ENCODE data around the gene ARFGAP1.

The ARFGAP1 gene

GRCh38 chr20:63226042-63226943 lies 46.3 kb upstream of the ARFGAP1 start:
- DNase-seq: no peak
- H3K27me3 ChIP-seq (replicated peaks in 2 of 5; ENCODE audit: control insufficient read depth in 4 of 5, insufficient read depth in 5 of 5, low read length in 4 of 5): peaks cover 2 to 29% (median 19%) of the 10 kb centered on the region in 5 experiments
- POLR2A ChIA-PET: no interaction called here

GRCh38 chr20:63227260-63227659 lies 45.4 kb upstream of the ARFGAP1 start:
- Histone ChIP-seq H3K4me1 (ENCODE audit: control extremely low read depth in 1 of 4, control insufficient read depth in 4 of 4, insufficient read depth in 4 of 4, low read length in 3 of 4) (peaks cover 0 to 11% (median 4%) of the 10 kb centered on the region in 4 experiments), H3K4me3 (ENCODE audit: control insufficient read depth in 1 of 7, extremely low read depth in 1 of 7, insufficient read depth in 4 of 7, low read depth in 2 of 7, low read length in 6 of 7) (no peak overlapping the region), H3K36me3 (ENCODE audit: control insufficient read depth in 4 of 4, insufficient read depth in 4 of 4, low read length in 3 of 4) (no peaks in the 10 kb centered on the region), H3K9me3 (ENCODE audit: control extremely low read depth in 1 of 5, control insufficient read depth in 4 of 5, insufficient read depth in 2 of 5, low read depth in 1 of 5, low read length in 4 of 5) (no peaks in the 10 kb centered on the region), H3K27ac (ENCODE audit: insufficient read depth in 1 of 2, low read depth in 1 of 2, low read length in 2 of 2, poor library complexity in 1 of 2, severe bottlenecking in 2 of 2) (no peak overlapping the region), H3K27me3 (replicated peaks in 2 of 5; ENCODE audit: control insufficient read depth in 4 of 5, insufficient read depth in 5 of 5, low read length in 4 of 5) (peaks cover 2 to 39% (median 23%) of the 10 kb centered on the region in 5 experiments)
- ChIA-PET CTCF (interaction anchor here (1.2 kb wide), 1 partner anchor 13 kb away, joined by 3 read pairs; no protein-coding TSS in a partner anchor), POLR2A (no interaction called here)
- DNase-seq: no peak
- 97% methylated on average over 4 of the region's 5 CpGs for WGBS (ENCODE audit: insufficient coverage)

More at GRCh38 chr20:63226042-63226943, 46.3 kb upstream of the ARFGAP1 start:
- WGBS (ENCODE audit: insufficient coverage): 90% methylated on average over 16 of the region's 19 CpGs
- Histone ChIP-seq H3K9me3 (ENCODE audit: control extremely low read depth in 1 of 5, control insufficient read depth in 4 of 5, insufficient read depth in 2 of 5, low read depth in 1 of 5, low read length in 4 of 5) (no peaks in the 10 kb centered on the region), H3K36me3 (ENCODE audit: control insufficient read depth in 4 of 4, insufficient read depth in 4 of 4, low read length in 3 of 4) (no peaks in the 10 kb centered on the region), H3K4me1 (ENCODE audit: control extremely low read depth in 1 of 4, control insufficient read depth in 4 of 4, insufficient read depth in 4 of 4, low read length in 3 of 4) (peaks cover 0 to 11% (median 4%) of the 10 kb centered on the region in 4 experiments), H3K27ac (ENCODE audit: insufficient read depth in 1 of 2, low read depth in 1 of 2, low read length in 2 of 2, poor library complexity in 1 of 2, severe bottlenecking in 2 of 2) (no peak overlapping the region), H3K4me3 (ENCODE audit: control insufficient read depth in 1 of 7, extremely low read depth in 1 of 7, insufficient read depth in 4 of 7, low read depth in 2 of 7, low read length in 6 of 7) (no peak overlapping the region)
- CTCF ChIA-PET: interaction anchor here (4.1 to 4.7 kb wide), 3 partner anchors 9 to 18 kb away, joined by 25 to 54 read pairs (median 54); partner anchors contain the start of genes BIRC7 and YTHDF1

GRCh38 chr20:63228806-63229205 lies 43.8 kb upstream of the ARFGAP1 start:
- H3K4me1 ChIP-seq (ENCODE audit: control extremely low read depth in 1 of 4, control insufficient read depth in 4 of 4, insufficient read depth in 4 of 4, low read length in 3 of 4): peaks cover 0 to 11% (median 4%) of the 10 kb centered on the region in 4 experiments
- peaks cover 2 to 55% (median 19%) of the 10 kb centered on the region in 5 experiments for H3K27me3 ChIP-seq (replicated peaks in 2 of 5; ENCODE audit: control insufficient read depth in 4 of 5, insufficient read depth in 5 of 5, low read length in 4 of 5)
- ChIA-PET CTCF (interaction anchor here (1.0 kb wide), 1 partner anchor 52 kb away, joined by 3 read pairs; no protein-coding TSS in a partner anchor), POLR2A (no interaction called here)
- no peaks in the 10 kb centered on the region for H3K36me3 ChIP-seq (ENCODE audit: control insufficient read depth in 4 of 4, insufficient read depth in 4 of 4, low read length in 3 of 4)
- no peaks in the 10 kb centered on the region for H3K9me3 ChIP-seq (ENCODE audit: control extremely low read depth in 1 of 5, control insufficient read depth in 4 of 5, insufficient read depth in 2 of 5, low read depth in 1 of 5, low read length in 4 of 5)
- 51% methylated on average over 12 of the region's 13 CpGs for WGBS (ENCODE audit: insufficient coverage)
- no peak overlapping the region for H3K4me3 ChIP-seq (ENCODE audit: control insufficient read depth in 1 of 7, extremely low read depth in 1 of 7, insufficient read depth in 4 of 7, low read depth in 2 of 7, low read length in 6 of 7)
- DNase-seq: no peak
- H3K27ac ChIP-seq (ENCODE audit: insufficient read depth in 1 of 2, low read depth in 1 of 2, low read length in 2 of 2, poor library complexity in 1 of 2, severe bottlenecking in 2 of 2): no peak overlapping the region

GRCh38 chr20:63230800-63231268 lies 41.8 kb upstream of the ARFGAP1 start:
- H3K4me3 ChIP-seq (ENCODE audit: control insufficient read depth in 1 of 7, extremely low read depth in 1 of 7, insufficient read depth in 4 of 7, low read depth in 2 of 7, low read length in 6 of 7): no peak overlapping the region
- POLR2A ChIA-PET: no interaction called here
- H3K27ac ChIP-seq (ENCODE audit: insufficient read depth in 1 of 2, low read depth in 1 of 2, low read length in 2 of 2, poor library complexity in 1 of 2, severe bottlenecking in 2 of 2): no peak overlapping the region
- DNase-seq: peak; percentile 48 to 67 (median 61)
- peaks cover 2 to 62% (median 21%) of the 10 kb centered on the region in 5 experiments for H3K27me3 ChIP-seq (replicated peaks in 2 of 5; ENCODE audit: control insufficient read depth in 4 of 5, insufficient read depth in 5 of 5, low read length in 4 of 5)
- no peaks in the 10 kb centered on the region for H3K36me3 ChIP-seq (ENCODE audit: control insufficient read depth in 4 of 4, insufficient read depth in 4 of 4, low read length in 3 of 4)
- peaks cover 0 to 5% (median 2%) of the 10 kb centered on the region in 4 experiments for H3K4me1 ChIP-seq (ENCODE audit: control extremely low read depth in 1 of 4, control insufficient read depth in 4 of 4, insufficient read depth in 4 of 4, low read length in 3 of 4)
- CTCF ChIA-PET: interaction anchor here (0.7 to 2.6 kb wide), 6 partner anchors 10 to 50 kb away, joined by 3 to 16 read pairs (median 4); partner anchors contain the start of gene YTHDF1
- 13% methylated on average over 17 of the region's 17 CpGs for WGBS (ENCODE audit: insufficient coverage)
- H3K9me3 ChIP-seq (ENCODE audit: control extremely low read depth in 1 of 5, control insufficient read depth in 4 of 5, insufficient read depth in 2 of 5, low read depth in 1 of 5, low read length in 4 of 5): no peaks in the 10 kb centered on the region

- no peak overlapping the region for H3K27ac ChIP-seq (ENCODE audit: insufficient read depth in 1 of 2, low read depth in 1 of 2, low read length in 2 of 2, poor library complexity in 1 of 2, severe bottlenecking in 2 of 2)
- no peak overlapping the region for H3K4me3 ChIP-seq (ENCODE audit: control insufficient read depth in 1 of 7, extremely low read depth in 1 of 7, insufficient read depth in 4 of 7, low read depth in 2 of 7, low read length in 6 of 7)
- ChIA-PET CTCF (interaction anchor here (0.9 to 6.5 kb wide), 4 partner anchors 8 to 49 kb away, joined by 4 to 54 read pairs (median 6); no protein-coding TSS in a partner anchor), POLR2A (no interaction called here)
- H3K9me3 ChIP-seq (ENCODE audit: control extremely low read depth in 1 of 5, control insufficient read depth in 4 of 5, insufficient read depth in 2 of 5, low read depth in 1 of 5, low read length in 4 of 5): no peaks in the 10 kb centered on the region
- no peaks in the 10 kb centered on the region for H3K36me3 ChIP-seq (ENCODE audit: control insufficient read depth in 4 of 4, insufficient read depth in 4 of 4, low read length in 3 of 4)
- WGBS (ENCODE audit: insufficient coverage): 70% methylated on average over 12 of the region's 18 CpGs
- H3K4me1 ChIP-seq (ENCODE audit: control extremely low read depth in 1 of 4, control insufficient read depth in 4 of 4, insufficient read depth in 4 of 4, low read length in 3 of 4): peaks cover 0 to 7% (median 2%) of the 10 kb centered on the region in 4 experiments
- H3K27me3 ChIP-seq (replicated peaks in 2 of 5; ENCODE audit: control insufficient read depth in 4 of 5, insufficient read depth in 5 of 5, low read length in 4 of 5): peaks cover 2 to 62% (median 21%) of the 10 kb centered on the region in 5 experiments
- no peak for DNase-seq
These were observed 40.2 kb upstream of the ARFGAP1 start for GRCh38 chr20:63232235-63233060.

GRCh38 chr20:63233061-63233344 lies 39.6 kb upstream of the ARFGAP1 start:
- H3K4me1 ChIP-seq (ENCODE audit: control extremely low read depth in 1 of 4, control insufficient read depth in 4 of 4, insufficient read depth in 4 of 4, low read length in 3 of 4): peaks cover 0 to 7% (median 2%) of the 10 kb centered on the region in 4 experiments
- H3K27ac ChIP-seq (ENCODE audit: insufficient read depth in 1 of 2, low read depth in 1 of 2, low read length in 2 of 2, poor library complexity in 1 of 2, severe bottlenecking in 2 of 2): no peak overlapping the region
- no peak overlapping the region for H3K4me3 ChIP-seq (ENCODE audit: control insufficient read depth in 1 of 7, extremely low read depth in 1 of 7, insufficient read depth in 4 of 7, low read depth in 2 of 7, low read length in 6 of 7)
- ChIA-PET POLR2A (no interaction called here), CTCF (interaction anchor here (0.9 to 6.5 kb wide), 5 partner anchors 9 to 59 kb away, joined by 3 to 54 read pairs (median 6); partner anchors contain the start of gene COL20A1)
- H3K36me3 ChIP-seq (ENCODE audit: control insufficient read depth in 4 of 4, insufficient read depth in 4 of 4, low read length in 3 of 4): no peaks in the 10 kb centered on the region
- 70% methylated on average over 3 of the region's 3 CpGs for WGBS (ENCODE audit: insufficient coverage)
- no peak for DNase-seq
- peaks cover 2 to 62% (median 21%) of the 10 kb centered on the region in 5 experiments for H3K27me3 ChIP-seq (replicated peaks in 2 of 5; ENCODE audit: control insufficient read depth in 4 of 5, insufficient read depth in 5 of 5, low read length in 4 of 5)
- no peaks in the 10 kb centered on the region for H3K9me3 ChIP-seq (ENCODE audit: control extremely low read depth in 1 of 5, control insufficient read depth in 4 of 5, insufficient read depth in 2 of 5, low read depth in 1 of 5, low read length in 4 of 5)
